RWPE2 (cell line): Measurements from ENCODE around the gene TCF15.

Experiments used
- ATAC-seq: fragments of 200-7000 bp; cut with Tn5 transposase; 3 replicates; pipeline ENCODE4 v1.9.1; 2021; ENCODE audit warnings: low read depth
- DNase-seq: peaks from one replicate; pipeline ENCODE4 v3.0.0-alpha.2; 2020; ENCODE audit warnings: low spot score
- H3K27ac ChIP-seq: fragments of 450-650 bp; 2 replicates; pipeline ENCODE4 v1.5.1; 2017; ENCODE audit warnings: mild to moderate bottlenecking; ENCODE audit not compliant: poor library complexity, severe bottlenecking
- H3K27me3 ChIP-seq: fragments of 250-450 bp; sonication (Bioruptor Pico); 2 replicates; pipeline ENCODE4 v1.5.1; 2021; ENCODE audit warnings: mild to moderate bottlenecking, moderate library complexity; ENCODE audit not compliant: insufficient read depth, poor library complexity, severe bottlenecking
- H3K36me3 ChIP-seq: fragments of 250-450 bp; sonication (Bioruptor Pico); 2 replicates; pipeline ENCODE4 v1.5.1; 2020; ENCODE audit warnings: low read depth, mild to moderate bottlenecking, moderate library complexity
- H3K4me1 ChIP-seq: fragments of 250-450 bp; sonication (Bioruptor Pico); 2 replicates; pipeline ENCODE4 v1.5.1; 2021; ENCODE audit warnings: mild to moderate bottlenecking, moderate library complexity; ENCODE audit not compliant: insufficient read depth, poor library complexity, severe bottlenecking
- H3K4me3 ChIP-seq: fragments of 250-450 bp; sonication (Bioruptor Pico); 2 replicates; pipeline ENCODE4 v1.5.1; 2021; ENCODE audit warnings: mild to moderate bottlenecking, moderate library complexity; ENCODE audit not compliant: severe bottlenecking
- H3K9me3 ChIP-seq: fragments of 250-450 bp; sonication (Bioruptor Pico); 2 replicates; pipeline ENCODE4 v1.5.1; 2021; ENCODE audit warnings: mild to moderate bottlenecking, moderate library complexity; ENCODE audit not compliant: severe bottlenecking
- CTCF ChIP-seq: fragments of 450-650 bp; IDR thresholded peaks from one replicate; pipeline ENCODE4 v1.5.1; 2017; ENCODE audit warnings: mild to moderate bottlenecking, moderate library complexity; ENCODE audit not compliant: poor library complexity, severe bottlenecking

TCF15 gene

DNA sequence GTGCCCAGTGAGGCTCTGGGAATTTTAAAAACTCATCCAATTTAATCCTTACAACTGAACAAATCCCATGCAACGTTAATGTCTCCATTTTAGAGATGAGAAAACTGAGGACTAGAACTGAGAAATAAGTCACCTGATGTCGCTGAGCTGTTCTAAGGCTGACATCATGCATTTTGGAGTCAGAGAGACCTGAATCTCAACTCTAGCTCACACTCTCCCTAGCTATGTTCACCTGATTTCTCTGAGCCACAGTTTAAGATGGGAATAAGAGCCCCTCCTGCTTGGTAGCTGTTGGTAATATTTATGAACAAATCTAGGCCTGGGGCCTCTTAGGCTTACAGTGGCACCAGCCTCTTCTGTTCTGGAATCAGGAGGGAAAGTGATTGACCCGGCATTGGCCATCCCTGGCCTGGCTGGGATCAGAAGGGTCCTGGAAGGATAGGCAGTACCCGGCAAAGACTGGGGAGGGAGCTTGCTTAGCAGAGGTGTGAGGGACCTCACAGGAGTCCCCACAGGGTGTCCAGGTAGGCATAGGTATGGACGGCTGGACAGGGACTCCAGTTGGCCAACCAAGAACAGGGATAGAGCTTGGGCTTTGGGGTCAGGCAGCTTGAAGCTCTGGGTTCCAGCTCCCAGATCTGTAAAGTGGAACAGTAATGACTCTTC is 47.7 kb downstream of the TCF15 start:
- H3K4me1 ChIP-seq: no peaks in the 10 kb centered on the region
- no peaks in the 10 kb centered on the region for H3K36me3 ChIP-seq
- no peak overlapping the region for H3K27ac ChIP-seq
- ATAC-seq (no peak), DNase-seq (no peak)
- H3K27me3 ChIP-seq: no peaks in the 10 kb centered on the region
- TF ChIP-seq CTCF: peak; percentile 6
- no peak overlapping the region for H3K4me3 ChIP-seq
- no peaks in the 10 kb centered on the region for H3K9me3 ChIP-seq

- peak; percentile 76 for ATAC-seq
Observed at GRCh38 chr20:561437-562231, 48.5 kb downstream of the TCF15 start.

GRCh38 chr20:560680-561079 is 49.4 kb downstream of the TCF15 start:
- H3K27me3 ChIP-seq: no peaks in the 10 kb centered on the region
- no peaks in the 10 kb centered on the region for H3K9me3 ChIP-seq
- H3K4me1 ChIP-seq: no peaks in the 10 kb centered on the region
- no peak overlapping the region for H3K27ac ChIP-seq
- ATAC-seq (no peak), DNase-seq (no peak)
- no peak overlapping the region for H3K4me3 ChIP-seq
- no peaks in the 10 kb centered on the region for H3K36me3 ChIP-seq
- no peak for TF ChIP-seq CTCF

More at GRCh38 chr20:561437-562231, 48.5 kb downstream of the TCF15 start:
- Histone ChIP-seq H3K9me3 (no peaks in the 10 kb centered on the region), H3K36me3 (no peaks in the 10 kb centered on the region), H3K4me1 (no peaks in the 10 kb centered on the region), H3K27me3 (no peaks in the 10 kb centered on the region), H3K27ac (no peak overlapping the region), H3K4me3 (no peak overlapping the region)
- TF ChIP-seq CTCF: peak; percentile 98
- DNase-seq: no peak

GRCh38 chr20:558117-558516 is 52.0 kb downstream of the TCF15 start:
- Histone ChIP-seq H3K9me3 (no peaks in the 10 kb centered on the region), H3K4me3 (no peak overlapping the region), H3K36me3 (no peaks in the 10 kb centered on the region), H3K4me1 (no peaks in the 10 kb centered on the region), H3K27ac (no peak overlapping the region), H3K27me3 (no peaks in the 10 kb centered on the region)
- TF ChIP-seq CTCF: no peak
- ATAC-seq (no peak), DNase-seq (no peak)

DNA sequence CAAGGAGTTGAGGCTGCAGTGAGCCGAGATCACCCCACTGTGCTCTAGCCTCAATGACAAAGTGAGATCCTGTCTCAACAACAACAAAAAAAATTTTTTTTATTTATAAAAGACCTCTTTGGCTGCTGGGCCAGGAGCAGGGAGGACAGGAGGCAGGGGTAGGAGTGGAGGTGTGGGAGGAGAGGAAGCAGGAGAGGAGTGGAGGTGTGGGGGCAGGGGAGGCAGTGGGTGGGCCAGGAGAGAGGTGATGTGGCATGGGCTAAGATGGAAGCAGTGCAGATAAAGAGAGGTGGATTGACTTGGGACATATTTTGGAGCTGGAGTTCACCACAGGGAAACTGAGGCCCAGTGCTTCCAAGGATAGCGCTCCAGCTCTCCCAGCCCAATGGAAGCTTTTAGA is 53.1 kb downstream of the TCF15 start:
- Histone ChIP-seq H3K27me3 (no peaks in the 10 kb centered on the region), H3K9me3 (no peaks in the 10 kb centered on the region), H3K4me1 (no peaks in the 10 kb centered on the region), H3K27ac (no peak overlapping the region), H3K36me3 (no peaks in the 10 kb centered on the region), H3K4me3 (no peak overlapping the region)
- DNase-seq (no peak), ATAC-seq (no peak)
- TF ChIP-seq CTCF: no peak
